ENCODE measurements around the gene SFI1.

- TF ChIP-seq, protein P1, sequence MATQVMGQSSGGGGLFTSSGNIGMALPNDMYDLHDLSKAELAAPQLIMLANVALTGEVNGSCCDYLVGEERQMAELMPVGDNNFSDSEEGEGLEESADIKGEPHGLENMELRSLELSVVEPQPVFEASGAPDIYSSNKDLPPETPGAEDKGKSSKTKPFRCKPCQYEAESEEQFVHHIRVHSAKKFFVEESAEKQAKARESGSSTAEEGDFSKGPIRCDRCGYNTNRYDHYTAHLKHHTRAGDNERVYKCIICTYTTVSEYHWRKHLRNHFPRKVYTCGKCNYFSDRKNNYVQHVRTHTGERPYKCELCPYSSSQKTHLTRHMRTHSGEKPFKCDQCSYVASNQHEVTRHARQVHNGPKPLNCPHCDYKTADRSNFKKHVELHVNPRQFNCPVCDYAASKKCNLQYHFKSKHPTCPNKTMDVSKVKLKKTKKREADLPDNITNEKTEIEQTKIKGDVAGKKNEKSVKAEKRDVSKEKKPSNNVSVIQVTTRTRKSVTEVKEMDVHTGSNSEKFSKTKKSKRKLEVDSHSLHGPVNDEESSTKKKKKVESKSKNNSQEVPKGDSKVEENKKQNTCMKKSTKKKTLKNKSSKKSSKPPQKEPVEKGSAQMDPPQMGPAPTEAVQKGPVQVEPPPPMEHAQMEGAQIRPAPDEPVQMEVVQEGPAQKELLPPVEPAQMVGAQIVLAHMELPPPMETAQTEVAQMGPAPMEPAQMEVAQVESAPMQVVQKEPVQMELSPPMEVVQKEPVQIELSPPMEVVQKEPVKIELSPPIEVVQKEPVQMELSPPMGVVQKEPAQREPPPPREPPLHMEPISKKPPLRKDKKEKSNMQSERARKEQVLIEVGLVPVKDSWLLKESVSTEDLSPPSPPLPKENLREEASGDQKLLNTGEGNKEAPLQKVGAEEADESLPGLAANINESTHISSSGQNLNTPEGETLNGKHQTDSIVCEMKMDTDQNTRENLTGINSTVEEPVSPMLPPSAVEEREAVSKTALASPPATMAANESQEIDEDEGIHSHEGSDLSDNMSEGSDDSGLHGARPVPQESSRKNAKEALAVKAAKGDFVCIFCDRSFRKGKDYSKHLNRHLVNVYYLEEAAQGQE (IDR thresholded peaks at IDR 0.05; ENCODE audit: low read depth) = no peak
- TF ChIP-seq, protein P2, sequence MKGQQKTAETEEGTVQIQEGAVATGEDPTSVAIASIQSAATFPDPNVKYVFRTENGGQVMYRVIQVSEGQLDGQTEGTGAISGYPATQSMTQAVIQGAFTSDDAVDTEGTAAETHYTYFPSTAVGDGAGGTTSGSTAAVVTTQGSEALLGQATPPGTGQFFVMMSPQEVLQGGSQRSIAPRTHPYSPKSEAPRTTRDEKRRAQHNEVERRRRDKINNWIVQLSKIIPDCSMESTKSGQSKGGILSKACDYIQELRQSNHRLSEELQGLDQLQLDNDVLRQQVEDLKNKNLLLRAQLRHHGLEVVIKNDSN (IDR thresholded peaks at IDR 0.05) = no peak
- TF ChIP-seq CREB1 (IDR thresholded peaks at IDR 0.05; ENCODE audit: low read depth) = no peak
- TF ChIP-seq EP300 (IDR thresholded peaks at IDR 0.05; ENCODE audit: borderline replicate concordance) = no peak
- TF ChIP-seq FOXM1 (IDR thresholded peaks at IDR 0.05; ENCODE audit: borderline replicate concordance, low read depth) = no peak
- TF ChIP-seq YY1 (IDR thresholded peaks at IDR 0.05; ENCODE audit: low read depth) = no peak
- no peak for TF ChIP-seq MAX (IDR thresholded peaks at IDR 0.05)
- TF ChIP-seq CEBPB (IDR thresholded peaks at IDR 0.05) = no peak
- TF ChIP-seq TCF12 (IDR thresholded peaks at IDR 0.05; ENCODE audit: low read depth) = no peak
- TF ChIP-seq TEAD4 (IDR thresholded peaks at IDR 0.05) = no peak
- TF ChIP-seq TAF1 (IDR thresholded peaks at IDR 0.05; ENCODE audit: low read depth) = no peak
- no peak for TF ChIP-seq RAD21 (IDR thresholded peaks at IDR 0.05; ENCODE audit: low read depth)
- TF ChIP-seq ZBTB7A (IDR thresholded peaks at IDR 0.05; ENCODE audit: low read depth) = no peak
Observed at GRCh38 chr22:31605851-31606585, 109.7 kb downstream of the SFI1 start.
